Uterus (tissue), 4 donors: ENCODE measurements around the gene PIK3C2G. TPM values are rescaled to one million over a fixed set of nuclear protein-coding genes. Genes with fewer than 3 reads are reported as not detected.
"Not testable (repeated sequence)": the region's sequence is repeated elsewhere in the genome, so short reads cannot be mapped to it uniquely, and the experiment has no call there.

ENCODE experiments used
- DNase-seq, 2 donors: peaks; one replicate each; pipeline ENCODE4 v3.0.0-alpha.2; 2019 to 2020
- H3K27ac ChIP-seq, 2 donors: fragments of 200-600 bp; sonication (generic); 1 replicate in 1 of 2; 2 replicates in 1 of 2; pipeline ENCODE4 v1.5.1; 2016 to 2018
- H3K27me3 ChIP-seq, 2 donors: fragments of 200-600 bp; sonication (generic); one replicate each; pipeline ENCODE4 v1.5.1; 2018 to 2019; ENCODE audit warnings: control low read depth in 1 of 2
- H3K36me3 ChIP-seq, 2 donors: fragments of 200-600 bp; sonication (generic); one replicate each; pipeline ENCODE4 v1.5.1; 2019; ENCODE audit warnings: control low read depth in 1 of 2
- H3K4me1 ChIP-seq, 2 donors: fragments of 200-600 bp; sonication (generic); one replicate each; pipeline ENCODE4 v1.5.1; 2018 to 2019; ENCODE audit warnings: control low read depth in 1 of 2
- H3K4me3 ChIP-seq, 2 donors: fragments of 200-600 bp; sonication (generic); 1 replicate in 1 of 2; 2 replicates in 1 of 2; pipeline ENCODE4 v1.5.1; 2018 to 2019; ENCODE audit warnings: mild to moderate bottlenecking in 1 of 2
- H3K9me3 ChIP-seq, 2 donors: fragments of 200-600 bp; sonication (generic); one replicate each; pipeline ENCODE4 v1.5.1; 2019; ENCODE audit warnings: control low read depth in 1 of 2
- CTCF ChIP-seq, 4 experiments: fragments of 200-600 bp in 2 of 4; fragments of 450-650 bp in 2 of 4; sonication (generic) in 2 of 4; IDR thresholded peaks; one replicate each; pipeline ENCODE4 v1.5.1; 2016 to 2019; ENCODE audit warnings: antibody characterized with exemption in 4 of 4, mild to moderate bottlenecking in 2 of 4, moderate library complexity in 1 of 4
- POLR2A ChIP-seq, 2 donors: fragments of 450-650 bp; IDR thresholded peaks; one replicate each; pipeline ENCODE4 v1.6.1; 2016; ENCODE audit warnings: antibody characterized with exemption in 2 of 2, mild to moderate bottlenecking in 1 of 2, moderate library complexity in 1 of 2
- intact Hi-C: fragments of 100-400 bp; cut with DNase I; formaldehyde crosslinking; loops from one replicate; pipeline ENCODE4 v1.15.1; 2023; ENCODE audit warnings: low total_unique reads
- total RNA-seq, 4 donors: library from RNA; depleted of rRNA in 3 of 4; stranded (reverse); fragments of >200 nt in 3 of 4; gene quantifications; one replicate each; pipeline versions ENCODE4 v1.1.0 to v1.2.4, GENCODE V29; 2014 to 2023
- donor health status: DM: yes; HTN: yes; CAD: no.

The PIK3C2G gene
- total RNA-seq, 4 donors from 2014 or later = under 0.01 to 2.2 (median 0.34) TPM; not detected in 1

- Histone ChIP-seq H3K27ac (no peak overlapping the region), H3K4me1 (no peaks in the 10 kb centered on the region)
These were observed 234.8 kb downstream of the PIK3C2G start for GRCh38 chr12:18496156-18496555.

GRCh38 chr12:18500160-18500574 lies 238.8 kb downstream of the PIK3C2G start:
- intact Hi-C loops = not testable (repeated sequence)

More at GRCh38 chr12:18496156-18496555, 234.8 kb downstream of the PIK3C2G start:
- no peak for DNase-seq
- Histone ChIP-seq H3K4me3 (no peak overlapping the region), H3K27me3 (no peaks in the 10 kb centered on the region), H3K9me3 (no peaks in the 10 kb centered on the region), H3K36me3 (no peaks in the 10 kb centered on the region)
- intact Hi-C loops = no loop called here
- TF ChIP-seq CTCF (IDR thresholded peaks at IDR 0.05) (no peak), POLR2A (IDR thresholded peaks at IDR 0.05) (no peak)

GRCh38 chr12:18500736-18501135 lies 239.4 kb downstream of the PIK3C2G start:
- H3K36me3 ChIP-seq, intact Hi-C loops, DNase-seq: not testable (repeated sequence)

More at GRCh38 chr12:18500160-18500574, 238.8 kb downstream of the PIK3C2G start:
- not testable (repeated sequence) for H3K4me3 ChIP-seq, H3K36me3 ChIP-seq, H3K4me1 ChIP-seq, H3K27ac ChIP-seq, DNase-seq, H3K27me3 ChIP-seq, H3K9me3 ChIP-seq

GRCh38 chr12:18502422-18502968 lies 241.2 kb downstream of the PIK3C2G start:
- H3K27me3 ChIP-seq = no peaks in the 10 kb centered on the region
- no peak for TF ChIP-seq POLR2A (IDR thresholded peaks at IDR 0.05)
- TF ChIP-seq CTCF (IDR thresholded peaks at IDR 0.05) = no peak
- DNase-seq = no peak
- no peaks in the 10 kb centered on the region for H3K4me1 ChIP-seq
- intact Hi-C loops = no loop called here
- H3K36me3 ChIP-seq = no peaks in the 10 kb centered on the region
- no peaks in the 10 kb centered on the region for H3K9me3 ChIP-seq
- H3K4me3 ChIP-seq = no peak overlapping the region
- H3K27ac ChIP-seq = no peak overlapping the region

More at GRCh38 chr12:18500736-18501135, 239.4 kb downstream of the PIK3C2G start:
- H3K4me3 ChIP-seq, H3K27me3 ChIP-seq, H3K9me3 ChIP-seq, H3K27ac ChIP-seq, H3K4me1 ChIP-seq: not testable (repeated sequence)

GRCh38 chr12:18521461-18521860 lies 260.1 kb downstream of the PIK3C2G start:
- H3K4me3 ChIP-seq = no peak overlapping the region
- no peaks in the 10 kb centered on the region for H3K4me1 ChIP-seq
- H3K27me3 ChIP-seq = no peaks in the 10 kb centered on the region
- no peak overlapping the region for H3K27ac ChIP-seq
- H3K9me3 ChIP-seq = no peaks in the 10 kb centered on the region
- no peak for DNase-seq
- H3K36me3 ChIP-seq = no peaks in the 10 kb centered on the region
- TF ChIP-seq POLR2A (IDR thresholded peaks at IDR 0.05) (no peak), CTCF (IDR thresholded peaks at IDR 0.05) (no peak)
- intact Hi-C loops = no loop called here

GRCh38 chr12:18522806-18523205 lies 261.5 kb downstream of the PIK3C2G start:
- no peaks in the 10 kb centered on the region for H3K27me3 ChIP-seq
- H3K36me3 ChIP-seq = no peaks in the 10 kb centered on the region
- H3K4me1 ChIP-seq = no peaks in the 10 kb centered on the region
- H3K27ac ChIP-seq = no peak overlapping the region
- intact Hi-C loops = no loop called here
- H3K9me3 ChIP-seq = no peaks in the 10 kb centered on the region
- H3K4me3 ChIP-seq = no peak overlapping the region
- DNase-seq = no peak
- TF ChIP-seq POLR2A (IDR thresholded peaks at IDR 0.05) (no peak), CTCF (IDR thresholded peaks at IDR 0.05) (no peak)

- H3K27ac ChIP-seq, H3K4me3 ChIP-seq, H3K4me1 ChIP-seq, intact Hi-C loops, H3K27me3 ChIP-seq, DNase-seq, H3K9me3 ChIP-seq, H3K36me3 ChIP-seq: not testable (repeated sequence)
These were observed 281.2 kb downstream of the PIK3C2G start for GRCh38 chr12:18542497-18542896.
